Measurements from ENCODE around the gene FOXK1. TPM values are rescaled to one million over a fixed set of nuclear protein-coding genes. Genes with fewer than 3 reads are reported as not detected.

Gene FOXK1
- total RNA-seq, 6 experiments from 2014 or later = 3.8 to 8.4 (median 6.9) TPM

- ATAC-seq (no peak), DNase-seq (no peak)
- H3K36me3 ChIP-seq = no peaks in the 10 kb centered on the region
- no peaks in the 10 kb centered on the region for H3K27me3 ChIP-seq
- intact Hi-C loops (cut with DNase I) = no loop called here
- 78% methylated on average over 4 of the region's 10 CpGs for WGBS (ENCODE audit: insufficient coverage, low coverage, low lambda C conversion rate, missing lambda C conversion rate)
- peaks cover 0 to 10% (median 4%) of the 10 kb centered on the region in 4 donors for H3K4me1 ChIP-seq
- no peaks in the 10 kb centered on the region for H3K9me3 ChIP-seq
- TF ChIP-seq CTCF (IDR thresholded peaks at IDR 0.05) = no peak
- TF ChIP-seq POLR2A (IDR thresholded peaks at IDR 0.05) = no peak
- H3K27ac ChIP-seq = no peak overlapping the region
- no peak overlapping the region for H3K4me3 ChIP-seq
Observed at GRCh38 chr7:4730971-4731370, 48.9 kb downstream of the FOXK1 start.

- WGBS (ENCODE audit: insufficient coverage, low coverage, low lambda C conversion rate, missing lambda C conversion rate) = 97% methylated on average over 10 of the region's 16 CpGs
- Histone ChIP-seq H3K27me3 (no peaks in the 10 kb centered on the region), H3K27ac (no peak overlapping the region), H3K4me3 (no peak overlapping the region), H3K36me3 (no peaks in the 10 kb centered on the region), H3K4me1 (peaks cover 0 to 2% (median 0%) of the 10 kb centered on the region in 4 donors), H3K9me3 (no peaks in the 10 kb centered on the region)
- intact Hi-C loops (cut with DNase I) = no loop called here
- TF ChIP-seq POLR2A (IDR thresholded peaks at IDR 0.05) = no peak
- TF ChIP-seq CTCF (IDR thresholded peaks at IDR 0.05) = no peak
- DNase-seq (no peak), ATAC-seq (no peak)
Observed at GRCh38 chr7:4731803-4732202, 49.7 kb downstream of the FOXK1 start.

GRCh38 chr7:4733936-4734528 lies 51.9 kb downstream of the FOXK1 start:
- no peak overlapping the region for H3K27ac ChIP-seq
- 80% methylated on average over 1 of the region's 15 CpGs for WGBS (ENCODE audit: insufficient coverage, low coverage, low lambda C conversion rate, missing lambda C conversion rate)

GRCh38 chr7:4734587-4735345 lies 52.7 kb downstream of the FOXK1 start:
- intact Hi-C loops (cut with DNase I) = no loop called here
- H3K4me3 ChIP-seq = no peak overlapping the region
- DNase-seq (no peak), ATAC-seq (peak in 1 of 4 donors; percentile 3)
- 82% methylated on average over 12 of the region's 23 CpGs for WGBS (ENCODE audit: insufficient coverage, low coverage, low lambda C conversion rate, missing lambda C conversion rate)
- no peak for TF ChIP-seq CTCF (IDR thresholded peaks at IDR 0.05)
- no peak for TF ChIP-seq POLR2A (IDR thresholded peaks at IDR 0.05)
- no peaks in the 10 kb centered on the region for H3K36me3 ChIP-seq
- no peaks in the 10 kb centered on the region for H3K9me3 ChIP-seq
- no peaks in the 10 kb centered on the region for H3K27me3 ChIP-seq
- H3K4me1 ChIP-seq = peaks cover 0 to 15% (median 5%) of the 10 kb centered on the region in 4 donors
- no peak overlapping the region for H3K27ac ChIP-seq

More at GRCh38 chr7:4733936-4734528, 51.9 kb downstream of the FOXK1 start:
- no peaks in the 10 kb centered on the region for H3K27me3 ChIP-seq
- no peak overlapping the region for H3K4me3 ChIP-seq
- intact Hi-C loops (cut with DNase I) = no loop called here
- H3K9me3 ChIP-seq = no peaks in the 10 kb centered on the region
- no peak for TF ChIP-seq CTCF (IDR thresholded peaks at IDR 0.05)
- TF ChIP-seq POLR2A (IDR thresholded peaks at IDR 0.05) = no peak
- DNase-seq = no peak
- ATAC-seq = no peak
- H3K36me3 ChIP-seq = no peaks in the 10 kb centered on the region
- H3K4me1 ChIP-seq = peaks cover 0 to 8% (median 4%) of the 10 kb centered on the region in 4 donors

Data from right lobe of liver (tissue), 6 donors.